HepG2 (cell line): ENCODE measurements around the gene TEKT5. TPM values are rescaled to one million over a fixed set of nuclear protein-coding genes. Genes with fewer than 3 reads are reported as not detected.

Experiments
- AGO2 ChIP-seq: fragments of 200-400 bp; formaldehyde crosslinking; optimal IDR thresholded peaks from 2 replicates; pipeline ENCODE3; 2017; ENCODE audit warnings: mild to moderate bottlenecking, low read depth, low read length, moderate library complexity
- HMGXB4 ChIP-seq, 2 experiments: sonication (generic) in 1 of 2; formaldehyde crosslinking in 1 of 2; IDR thresholded peaks; 2 replicates each; pipeline versions ENCODE4 v1.4.0 to v1.6.1; 2018 to 2020; ENCODE audit warnings: missing genetic modification reagents in 2 of 2, borderline replicate concordance in 1 of 2, low read depth in 1 of 2, mild to moderate bottlenecking in 1 of 2, missing biosample characterization in 1 of 2
- HNRNPK ChIP-seq: fragments of 200-400 bp; formaldehyde crosslinking; IDR thresholded peaks from 2 replicates; pipeline ENCODE4 v1.6.1; 2018; ENCODE audit warnings: low read length, low read depth, moderate library complexity, mild to moderate bottlenecking; ENCODE audit not compliant: poor library complexity, severe bottlenecking
- IRF1 ChIP-seq: sonication (generic); formaldehyde crosslinking; IDR thresholded peaks from 2 replicates; pipeline ENCODE4 v1.4.0; 2020; ENCODE audit warnings: low read depth, mild to moderate bottlenecking, missing genetic modification reagents
- MATR3 ChIP-seq: sonication (generic); formaldehyde crosslinking; IDR thresholded peaks from 2 replicates; pipeline ENCODE4 v1.4.0; 2020; ENCODE audit warnings: missing genetic modification reagents
- NFKBIZ ChIP-seq: IDR thresholded peaks from 2 replicates; pipeline ENCODE4 v1.6.1; 2018; ENCODE audit warnings: missing genetic modification reagents, missing compliant biosample characterization
- PATZ1 ChIP-seq: sonication (generic); formaldehyde crosslinking; IDR thresholded peaks from 2 replicates; pipeline ENCODE4 v1.4.0; 2020; ENCODE audit warnings: missing genetic modification reagents
- SNAPC2 ChIP-seq: sonication (generic); formaldehyde crosslinking; IDR thresholded peaks from 2 replicates; pipeline ENCODE4 v1.8.1; 2022; ENCODE audit warnings: mild to moderate bottlenecking, missing genetic modification reagents
- SOX6 ChIP-seq, 2 experiments: fragments of 450-650 bp in 1 of 2; sonication (generic) in 1 of 2; formaldehyde crosslinking in 1 of 2; IDR thresholded peaks; 2 replicates each; pipeline versions ENCODE4 v1.4.0 to v1.6.1; 2017 to 2020; ENCODE audit warnings: antibody characterized with exemption in 1 of 2, mild to moderate bottlenecking in 1 of 2, missing genetic modification reagents in 1 of 2
- ZBTB7A ChIP-seq: sonication (generic); formaldehyde crosslinking; IDR thresholded peaks from 2 replicates; pipeline ENCODE4 v1.8.0; 2022; ENCODE audit warnings: mild to moderate bottlenecking, missing genetic modification reagents
- ZNF124 ChIP-seq: sonication (generic); formaldehyde crosslinking; IDR thresholded peaks from 2 replicates; pipeline ENCODE4 v1.4.0; 2020; ENCODE audit warnings: missing genetic modification reagents
- ZNF407 ChIP-seq: sonication (generic); formaldehyde crosslinking; IDR thresholded peaks from one replicate; pipeline ENCODE4 v1.5.1; 2020; ENCODE audit warnings: mild to moderate bottlenecking, missing genetic modification reagents; ENCODE audit errors: not compliant biosample characterization
- ZNF709 ChIP-seq: sonication (generic); formaldehyde crosslinking; IDR thresholded peaks from 2 replicates; pipeline ENCODE4 v1.5.0; 2020; ENCODE audit warnings: mild to moderate bottlenecking, missing genetic modification reagents
- polyA plus RNA-seq, 8 experiments: library from polyadenylated mRNA; depleted of rRNA in 3 of 8; stranded (reverse) in 7 of 8; unstranded in 1 of 8; fragments of >200 nt; fragmentation: Illumina TruSeq in 4 of 8; extraction: Trizol in 4 of 8; gene quantifications; 2 replicates each; pipeline versions ENCODE4 v1.2.1 to v1.2.3, GENCODE V29; 2011 to 2016; ENCODE audit warnings: low read depth in 4 of 8, missing spikeins in 1 of 8, mixed read lengths in 1 of 8; ENCODE audit not compliant: insufficient read depth in 1 of 8
- total RNA-seq, 5 experiments: library from RNA; depleted of rRNA; stranded (reverse); fragments of >200 nt; fragmentation: Illumina TruSeq; extraction: Trizol; gene quantifications; 2 replicates each; pipeline ENCODE4 v1.2.3, GENCODE V29; 2016; ENCODE audit warnings: low read depth in 1 of 5

The TEKT5 gene
- total and polyA plus RNA-seq, 2 of the 13 experiments (the other 11 are each of a cell fraction or from before 2014, with no cell fraction given) = 0.16 TPM; not detected in 1

GRCh38 chr16:10616756-10617640 lies 77.7 kb downstream of the TEKT5 start (continued):
- TF ChIP-seq HMGXB4 (CRISPR knock-in tag; IDR thresholded peaks at IDR 0.05; ENCODE audit: borderline replicate concordance in 1 of 2, low read depth in 1 of 2) = peak; percentile 76 to 86; a peak in 3 of 4 replicates
- TF ChIP-seq ZNF124 (CRISPR knock-in tag) = 0 out of 2 replicates have a peak, but pooled peaks have one; percentile 64
- TF ChIP-seq SNAPC2 (CRISPR knock-in tag) = peak; percentile 93
- TF ChIP-seq PATZ1 (CRISPR knock-in tag) = peak; percentile 96
- TF ChIP-seq NFKBIZ = peak; percentile 36; the same call in 1 of the 2 replicates
- TF ChIP-seq AGO2 = no peak
- no peak for TF ChIP-seq SOX6 (IDR thresholded peaks at IDR 0.05)
- TF ChIP-seq SOX6 (CRISPR knock-in tag; IDR thresholded peaks at IDR 0.05) = peak; percentile 88
- no peak for TF ChIP-seq ZNF709 (CRISPR knock-in tag)
- TF ChIP-seq HNRNPK = no peak
- TF ChIP-seq IRF1 (CRISPR knock-in tag) = 0 out of 2 replicates have a peak, but pooled peaks have one; percentile 72
- peak; percentile 98 for TF ChIP-seq ZBTB7A (CRISPR knock-in tag)
- TF ChIP-seq ZNF407 = peak; percentile 35
- TF ChIP-seq MATR3 (CRISPR knock-in tag) = no peak
